Endothelial cell of umbilical vein (primary cell): Measurements from ENCODE around the gene KCMF1. TPM values are rescaled to one million over a fixed set of nuclear protein-coding genes. Genes with fewer than 3 reads are reported as not detected.

Experiments used
- BruUV-seq: library from RNA; stranded (reverse); fragments of 400-500 nt; replicated peaks from 2 replicates; lab custom pipeline; 2021; lab: Mats Ljungman, UMichigan
- CTCF ChIA-PET: fragments of 300-600, 350-600 bp; sonication (Branson Sonifier 250); formaldehyde crosslinking; loops from one replicate; lab custom pipeline; 2021; ENCODE audit warnings: antibody characterized with exemption, inconsistent platforms; lab: Charles Lee
- POLR2A ChIA-PET: fragments of 300-600, 350-600 bp; sonication (Branson Sonifier 250); formaldehyde crosslinking; loops from one replicate; lab custom pipeline; 2021; ENCODE audit warnings: antibody characterized with exemption, inconsistent platforms; lab: Charles Lee
- DNase-seq: peaks from one replicate; pipeline ENCODE4 v3.0.0-alpha.2; 2011; ENCODE audit warnings: low read depth, low spot score
- FAIRE-seq: peaks from 2 replicates; lab custom pipeline; 2011; peaks lifted over from hg19 to GRCh38; lab: Jason Lieb, UNC
- H2AFZ ChIP-seq: 2 replicates; pipeline ENCODE4 v1.6.0; 2012; ENCODE audit warnings: low read depth, low read length, control low read depth, inconsistent platforms
- H3K27ac ChIP-seq: 2 replicates; pipeline ENCODE4 v1.5.1; 2011; ENCODE audit warnings: low read depth, mild to moderate bottlenecking, control low read depth, low read length, moderate library complexity; ENCODE audit not compliant: insufficient read depth
- H3K27me3 ChIP-seq, 2 experiments: 2 replicates each; pipeline versions ENCODE4 v1.6.0 to v1.6.1; 2011; ENCODE audit warnings: low read length in 2 of 2, mixed read lengths in 1 of 2; ENCODE audit not compliant: control insufficient read depth in 2 of 2, insufficient read depth in 2 of 2
- H3K36me3 ChIP-seq, 2 experiments: 2 replicates in 1 of 2; 3 replicates in 1 of 2; pipeline ENCODE4 v1.5.1; 2011; ENCODE audit warnings: low read length in 2 of 2, mild to moderate bottlenecking in 1 of 2, moderate library complexity in 1 of 2; ENCODE audit not compliant: control insufficient read depth in 2 of 2, insufficient read depth in 2 of 2; ENCODE audit errors: extremely low read depth in 1 of 2
- H3K4me1 ChIP-seq: 3 replicates; pipeline ENCODE4 v1.5.1; 2011; ENCODE audit warnings: mild to moderate bottlenecking, low read length; ENCODE audit not compliant: control insufficient read depth, insufficient read depth; ENCODE audit errors: extremely low read depth
- H3K4me2 ChIP-seq: 2 replicates; pipeline ENCODE4 v1.6.1; 2011; ENCODE audit warnings: low read length, control low read depth, mixed read lengths; ENCODE audit not compliant: insufficient read depth
- H3K4me3 ChIP-seq, 3 experiments: fragments of 200-600 bp in 1 of 3; sonication (generic), shearing (Covaris generic) in 1 of 3; replicated peaks in 1 of 3; 2 replicates each; pipeline ENCODE4 v1.5.1; 2011 to 2016; ENCODE audit warnings: control low read depth in 3 of 3, low read length in 3 of 3, mild to moderate bottlenecking in 2 of 3, inconsistent platforms in 1 of 3, low read depth in 1 of 3, moderate library complexity in 1 of 3; ENCODE audit not compliant: insufficient read depth in 1 of 3
- H3K79me2 ChIP-seq: 2 replicates; pipeline ENCODE4 v1.6.0; 2012; ENCODE audit warnings: low read length, inconsistent platforms; ENCODE audit not compliant: control insufficient read depth, insufficient read depth
- H3K9ac ChIP-seq: replicated peaks from 2 replicates; pipeline ENCODE3; 2011; ENCODE audit warnings: low read length, control low read depth; ENCODE audit not compliant: insufficient read depth; ENCODE audit errors: extremely low read depth
- H3K9me1 ChIP-seq: replicated peaks from 3 replicates; pipeline ENCODE4 v1.6.0; 2011; ENCODE audit warnings: mild to moderate bottlenecking, low read length; ENCODE audit not compliant: control insufficient read depth, insufficient read depth; ENCODE audit errors: extremely low read depth
- H3K9me3 ChIP-seq: replicated peaks from 2 replicates; pipeline ENCODE4 v1.5.1; 2012; ENCODE audit warnings: low read length, inconsistent platforms; ENCODE audit not compliant: control insufficient read depth, insufficient read depth
- H4K20me1 ChIP-seq: replicated peaks from 2 replicates; pipeline ENCODE3; 2011; ENCODE audit warnings: mild to moderate bottlenecking, low read length; ENCODE audit not compliant: control insufficient read depth, insufficient read depth; ENCODE audit errors: extremely low read depth
- CTCF ChIP-seq, 2 donors: IDR thresholded peaks; 1 replicate in 1 of 2; 2 replicates in 1 of 2; pipeline ENCODE4 v1.5.1; 2011; ENCODE audit warnings: low read length in 2 of 2, mild to moderate bottlenecking in 2 of 2, moderate library complexity in 2 of 2, control low read depth in 1 of 2, inconsistent platforms in 1 of 2, low read depth in 1 of 2; ENCODE audit not compliant: insufficient read depth in 1 of 2; ENCODE audit errors: extremely low read depth in 1 of 2
- EZH2 ChIP-seq: IDR thresholded peaks from 2 replicates; pipeline ENCODE4 v1.6.1; 2012; ENCODE audit warnings: borderline replicate concordance, low read depth, mild to moderate bottlenecking, moderate library complexity, low read length, inconsistent platforms; ENCODE audit not compliant: severe bottlenecking
- FOS ChIP-seq: IDR thresholded peaks from 2 replicates; pipeline ENCODE4 v1.6.1; 2011; ENCODE audit warnings: mild to moderate bottlenecking, low read length, moderate library complexity, borderline replicate concordance; ENCODE audit not compliant: insufficient read depth
- GATA2 ChIP-seq: IDR thresholded peaks from 2 replicates; pipeline ENCODE4 v1.7.0; 2011; ENCODE audit warnings: low read depth, mild to moderate bottlenecking, moderate library complexity, mixed read lengths, low read length; ENCODE audit not compliant: insufficient read length, insufficient read depth
- JUN ChIP-seq: IDR thresholded peaks from 2 replicates; pipeline ENCODE4 v1.6.1; 2011; ENCODE audit warnings: borderline replicate concordance, low read depth; ENCODE audit not compliant: insufficient read length, insufficient read depth
- MAX ChIP-seq: IDR thresholded peaks from 2 replicates; pipeline ENCODE4 v1.6.1; 2011; ENCODE audit not compliant: insufficient read depth, insufficient read length
- MYC ChIP-seq: IDR thresholded peaks from one replicate; pipeline ENCODE4 v1.6.1; 2011; ENCODE audit warnings: mild to moderate bottlenecking, low read depth, low read length
- POLR2A ChIP-seq: IDR thresholded peaks from 2 replicates; pipeline ENCODE4 v1.6.1; 2012; ENCODE audit warnings: low read depth, mild to moderate bottlenecking, control low read depth, low read length
- POLR2AphosphoS5 ChIP-seq: IDR thresholded peaks from 2 replicates; pipeline ENCODE4 v1.6.1; 2012; ENCODE audit warnings: low read depth, mild to moderate bottlenecking, control low read depth, low read length, moderate library complexity; ENCODE audit not compliant: insufficient read depth
- dilution Hi-C: fragments of 300-500 bp; cut with MboI; formaldehyde crosslinking; loops from one replicate; pipeline ENCODE4 v1.15.0; 2019; ENCODE audit warnings: low sequenced_read_pairs; ENCODE audit not compliant: extremely low pct_ligation_motif_present
- intact Hi-C: fragments of 100-400 bp; cut with micrococcal nuclease; formaldehyde crosslinking; loops from one replicate; pipeline ENCODE4 v1.10.0; 2022
- polyA plus RNA-seq, 4 experiments: library from polyadenylated mRNA; depleted of rRNA in 3 of 4; stranded (reverse) in 3 of 4; unstranded in 1 of 4; fragments of >200 nt; gene quantifications; 2 replicates each; pipeline versions ENCODE4 v1.2.1 to v1.2.3, GENCODE V29; 2011 to 2012; ENCODE audit warnings: missing spikeins in 1 of 4
- total RNA-seq: library from RNA; stranded (reverse); gene quantifications from 2 replicates; pipeline ENCODE4 v1.2.3, GENCODE V29; 2021

KCMF1 gene
- total and polyA plus RNA-seq, 2 donors (not counting 3 experiments of a cell fraction or from before 2014, with no cell fraction given): 49.3 to 78.4 TPM

GRCh38 chr2:84957771-84958134 is 13.2 kb upstream of the KCMF1 start:
- Histone ChIP-seq H3K27ac (peak overlapping the region; percentile 63), H3K4me3 (no peak overlapping the region), H3K27me3 (no peaks in the 10 kb centered on the region), H4K20me1 (no peaks in the 10 kb centered on the region), H3K79me2 (no peaks in the 10 kb centered on the region), H3K9me1 (no peaks in the 10 kb centered on the region), H3K4me1 (peaks cover 28% of the 10 kb centered on the region), H3K9me3 (no peaks in the 10 kb centered on the region), H3K9ac (no peak overlapping the region), H3K4me2 (peak overlapping the region; percentile 5), H3K36me3 (no peaks in the 10 kb centered on the region), H2AFZ (no peak overlapping the region)
- CTCF ChIA-PET: interaction anchor here (0.8 to 4.3 kb wide), 6 partner anchors 9 to 60 kb away, joined by 4 to 26 read pairs (median 6); partner anchors contain the start of gene KCMF1
- no TSS peak for BruUV-seq
- POLR2A ChIA-PET: interaction anchor here (1.0 to 2.9 kb wide), 3 partner anchors 12 to 51 kb away, joined by 3 to 14 read pairs (median 10); partner anchors contain the start of gene KCMF1
- dilution Hi-C loops: no loop called here
- no peak for FAIRE-seq
- intact Hi-C loops: loop anchor here (2.0 kb wide), 1 partner anchor 53 kb away; the partner anchor contains the start of gene TMSB10
- TF ChIP-seq POLR2A (no peak), CTCF (IDR thresholded peaks at IDR 0.05; ENCODE audit: extremely low read depth in 1 of 2, insufficient read depth in 1 of 2, low read depth in 1 of 2, low read length in 2 of 2) (no peak), JUN (no peak), MYC (no peak), MAX (no peak), EZH2 (no peak), POLR2AphosphoS5 (no peak), FOS (no peak), GATA2 (no peak)
- no peak for DNase-seq
